ENCODE data around the gene PPP1R14C.

GRCh38 chr6:150118203-150118602 is 24.6 kb upstream of the PPP1R14C start:
- TF ChIP-seq TCF12 (IDR thresholded peaks at IDR 0.05; ENCODE audit: low read depth), result no peak
- TF ChIP-seq TAF1 (IDR thresholded peaks at IDR 0.05; ENCODE audit: low read depth), result no peak
- TF ChIP-seq NFIC (IDR thresholded peaks at IDR 0.05), result no peak
- TF ChIP-seq CEBPB (IDR thresholded peaks at IDR 0.05), result no peak
- TF ChIP-seq EP300 (IDR thresholded peaks at IDR 0.05; ENCODE audit: borderline replicate concordance), result no peak
- no peak for TF ChIP-seq USF1 (IDR thresholded peaks at IDR 0.05)
- no peak for TF ChIP-seq YY1 (IDR thresholded peaks at IDR 0.05; ENCODE audit: low read depth)
- TF ChIP-seq EGR1 (IDR thresholded peaks at IDR 0.05), result no peak
- no peak for TF ChIP-seq FOXM1 (IDR thresholded peaks at IDR 0.05; ENCODE audit: borderline replicate concordance, low read depth)

Measured in Ishikawa (cell line).